Ascending aorta (tissue), 2 donors: ENCODE data around the gene MTMR11. TPM values are rescaled to one million over a fixed set of nuclear protein-coding genes. Genes with fewer than 3 reads are reported as not detected.
A peak's percentile ranks its signal among the peaks of the same experiment; 100 is the strongest.
"Not testable (repeated sequence)": the region's sequence is repeated elsewhere in the genome, so short reads cannot be mapped to it uniquely, and the experiment has no call there.

Experiments used
- DNase-seq, 2 donors: peaks; one replicate each; pipeline ENCODE4 v3.0.0-alpha.2; 2019; ENCODE audit warnings: low spot score in 2 of 2
- H3K27ac ChIP-seq, 2 donors: fragments of 200-600 bp; sonication (generic); one replicate each; pipeline ENCODE4 v1.5.1; 2016 to 2017; ENCODE audit warnings: mild to moderate bottlenecking in 1 of 2
- H3K27me3 ChIP-seq: fragments of 200-600 bp; sonication (generic); one replicate; pipeline ENCODE4 v1.5.1; 2017
- H3K36me3 ChIP-seq, 2 donors: fragments of 200-600 bp; sonication (generic); one replicate each; pipeline ENCODE4 v1.5.1; 2016
- H3K4me1 ChIP-seq, 2 donors: fragments of 200-600 bp; sonication (generic); one replicate each; pipeline ENCODE4 v1.5.1; 2016 to 2017; ENCODE audit warnings: mild to moderate bottlenecking in 1 of 2
- H3K4me3 ChIP-seq, 2 donors: fragments of 200-600 bp; sonication (generic); one replicate each; pipeline ENCODE4 v1.5.1; 2016 to 2017; ENCODE audit warnings: mild to moderate bottlenecking in 1 of 2
- H3K9me3 ChIP-seq, 2 donors: fragments of 200-600 bp; sonication (generic); one replicate each; pipeline ENCODE4 v1.5.1; 2016
- intact Hi-C: fragments of 100-400 bp; cut with DNase I; formaldehyde crosslinking; loops from one replicate; pipeline ENCODE4 v1.15.1; 2023
- total RNA-seq: library from RNA; depleted of rRNA; stranded (reverse); fragments of >200 nt; gene quantifications from one replicate; pipeline ENCODE4 v1.1.0, GENCODE V29; 2016
- TF ChIP-seq, protein P1 (sequence below), 3 experiments: fragments of 200-600 bp in 2 of 3; fragments of 450-650 bp in 1 of 3; sonication (generic) in 2 of 3; IDR thresholded peaks; one replicate each; pipeline ENCODE4 v1.5.1; 2016 to 2019; ENCODE audit warnings: antibody characterized with exemption in 3 of 3, mild to moderate bottlenecking in 1 of 3, moderate library complexity in 1 of 3

The MTMR11 gene
- total RNA-seq, 1 donor from 2014 or later: 39.8 TPM

DNA sequence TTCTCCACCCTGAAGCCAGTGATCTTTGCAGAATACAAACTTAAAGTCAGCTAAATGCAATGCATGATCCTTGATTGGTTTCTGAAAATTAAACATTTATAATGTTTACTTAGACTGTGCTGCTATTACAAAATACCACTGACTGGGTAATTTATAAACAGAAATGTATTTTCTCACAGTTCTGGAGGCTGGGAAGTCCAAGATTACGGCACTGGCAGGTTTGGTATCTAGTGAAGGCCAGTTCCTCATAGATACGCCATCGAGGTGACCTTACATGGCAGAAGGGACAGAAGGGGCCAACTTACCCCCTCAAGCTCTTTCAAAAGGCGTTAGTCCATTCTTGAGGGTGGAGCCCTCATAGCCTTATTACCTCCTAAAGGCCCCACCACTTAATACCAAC lies 40.1 kb downstream of the MTMR11 start:
- Histone ChIP-seq H3K36me3 (no peaks in the 10 kb centered on the region), H3K9me3 (no peaks in the 10 kb centered on the region), H3K4me3 (no peak overlapping the region), H3K4me1 (peaks cover 0 to 5% of the 10 kb centered on the region in 2 donors), H3K27me3 (no peaks in the 10 kb centered on the region), H3K27ac (no peak overlapping the region)
- intact Hi-C loops: no loop called here
- DNase-seq: no peak
- TF ChIP-seq, protein P1, sequence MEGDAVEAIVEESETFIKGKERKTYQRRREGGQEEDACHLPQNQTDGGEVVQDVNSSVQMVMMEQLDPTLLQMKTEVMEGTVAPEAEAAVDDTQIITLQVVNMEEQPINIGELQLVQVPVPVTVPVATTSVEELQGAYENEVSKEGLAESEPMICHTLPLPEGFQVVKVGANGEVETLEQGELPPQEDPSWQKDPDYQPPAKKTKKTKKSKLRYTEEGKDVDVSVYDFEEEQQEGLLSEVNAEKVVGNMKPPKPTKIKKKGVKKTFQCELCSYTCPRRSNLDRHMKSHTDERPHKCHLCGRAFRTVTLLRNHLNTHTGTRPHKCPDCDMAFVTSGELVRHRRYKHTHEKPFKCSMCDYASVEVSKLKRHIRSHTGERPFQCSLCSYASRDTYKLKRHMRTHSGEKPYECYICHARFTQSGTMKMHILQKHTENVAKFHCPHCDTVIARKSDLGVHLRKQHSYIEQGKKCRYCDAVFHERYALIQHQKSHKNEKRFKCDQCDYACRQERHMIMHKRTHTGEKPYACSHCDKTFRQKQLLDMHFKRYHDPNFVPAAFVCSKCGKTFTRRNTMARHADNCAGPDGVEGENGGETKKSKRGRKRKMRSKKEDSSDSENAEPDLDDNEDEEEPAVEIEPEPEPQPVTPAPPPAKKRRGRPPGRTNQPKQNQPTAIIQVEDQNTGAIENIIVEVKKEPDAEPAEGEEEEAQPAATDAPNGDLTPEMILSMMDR (IDR thresholded peaks at IDR 0.05): no peak

DNA sequence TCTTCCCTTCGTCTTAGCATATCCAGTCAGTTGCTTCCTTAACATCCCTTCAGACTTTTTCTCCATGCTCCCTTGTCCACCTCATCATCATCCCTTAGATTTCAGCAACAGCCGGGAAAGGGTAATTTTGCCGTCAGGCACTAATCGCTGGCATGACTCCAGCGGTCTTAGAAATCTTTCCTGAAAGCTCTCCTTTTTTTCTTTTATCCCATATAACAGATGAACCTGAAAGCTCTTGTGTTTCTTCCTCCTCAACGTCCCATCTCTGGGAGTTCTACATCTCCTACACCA lies 47.7 kb downstream of the MTMR11 start:
- DNase-seq: peak in 1 of 2 donors; percentile 79
- TF ChIP-seq, protein P1 (IDR thresholded peaks at IDR 0.05): no peak
- Histone ChIP-seq H3K9me3 (no peaks in the 10 kb centered on the region), H3K27ac (peak overlapping the region; percentile 97 to 100), H3K4me1 (peaks cover 7 to 12% of the 10 kb centered on the region in 2 donors), H3K27me3 (no peaks in the 10 kb centered on the region), H3K36me3 (no peaks in the 10 kb centered on the region), H3K4me3 (peak overlapping the region; percentile 77 to 81)
- intact Hi-C loops: loop anchor here (1.0 kb wide), 2 partner anchors 10 to 28 kb away; partner anchors contain the start of genes BOLA1 and SV2A

DNA sequence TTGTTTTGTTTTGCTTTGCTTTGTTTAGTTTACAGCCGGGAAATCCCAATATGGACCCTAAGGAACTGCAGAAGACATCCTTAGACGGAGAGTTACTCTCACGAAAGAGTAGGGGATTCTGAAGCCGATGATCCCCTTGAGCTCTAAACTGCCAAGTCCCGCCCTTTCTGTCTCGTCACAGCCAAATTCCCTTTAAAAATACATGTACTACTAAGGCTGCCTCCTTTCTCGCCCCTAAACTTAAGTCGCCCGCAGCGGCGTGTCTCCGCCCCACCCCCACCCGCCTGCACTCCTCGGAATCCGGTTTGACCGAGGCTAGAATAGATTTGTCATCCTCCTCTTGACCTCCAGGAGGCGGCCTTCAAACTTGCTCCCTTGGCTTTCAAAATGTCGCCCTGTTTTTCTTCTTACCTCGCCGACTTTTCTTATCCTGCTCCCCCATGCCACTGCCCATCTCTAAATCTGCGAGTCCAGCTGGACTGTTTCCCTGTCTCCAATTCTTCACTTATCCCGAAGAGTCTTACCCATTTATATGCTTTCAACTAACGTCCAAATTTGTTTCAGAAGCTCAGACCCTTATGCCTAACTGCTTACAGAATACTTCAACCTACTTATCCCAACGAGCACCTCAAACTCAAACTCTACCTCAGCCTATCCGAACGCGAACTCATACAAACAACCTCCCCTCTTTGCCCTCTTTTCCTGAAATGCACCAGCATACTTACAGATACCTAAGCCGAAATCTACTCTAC lies 48.3 kb downstream of the MTMR11 start:
- Histone ChIP-seq H3K9me3 (no peaks in the 10 kb centered on the region), H3K27ac (peak overlapping the region; percentile 97 to 100), H3K4me3 (peak overlapping the region; percentile 77 to 81), H3K4me1 (peaks cover 7 to 17% of the 10 kb centered on the region in 2 donors), H3K27me3 (no peaks in the 10 kb centered on the region), H3K36me3 (no peaks in the 10 kb centered on the region)
- peak; percentile 34 to 93 for DNase-seq
- intact Hi-C loops: loop anchor here (1.0 kb wide), 2 partner anchors 11 to 29 kb away; partner anchors contain the start of genes BOLA1 and SV2A
- TF ChIP-seq, protein P1 (IDR thresholded peaks at IDR 0.05): peak; percentile 45 to 61 (median 61)

GRCh38 chr1:149887456-149888246 lies 49.0 kb downstream of the MTMR11 start:
- intact Hi-C loops: loop anchor here (1.0 kb wide), 2 partner anchors 12 to 30 kb away; partner anchors contain the start of genes BOLA1 and SV2A
- peak overlapping the region; percentile 77 to 81 for H3K4me3 ChIP-seq
- no peaks in the 10 kb centered on the region for H3K36me3 ChIP-seq
- H3K27me3 ChIP-seq: no peaks in the 10 kb centered on the region
- DNase-seq: peak; percentile 75 to 94
- H3K4me1 ChIP-seq: peaks cover 7 to 17% of the 10 kb centered on the region in 2 donors
- H3K9me3 ChIP-seq: no peaks in the 10 kb centered on the region
- peak overlapping the region; percentile 97 to 100 for H3K27ac ChIP-seq
- TF ChIP-seq, protein P1 (IDR thresholded peaks at IDR 0.05): peak in 2 of 3 experiments; percentile 9 to 17

DNA sequence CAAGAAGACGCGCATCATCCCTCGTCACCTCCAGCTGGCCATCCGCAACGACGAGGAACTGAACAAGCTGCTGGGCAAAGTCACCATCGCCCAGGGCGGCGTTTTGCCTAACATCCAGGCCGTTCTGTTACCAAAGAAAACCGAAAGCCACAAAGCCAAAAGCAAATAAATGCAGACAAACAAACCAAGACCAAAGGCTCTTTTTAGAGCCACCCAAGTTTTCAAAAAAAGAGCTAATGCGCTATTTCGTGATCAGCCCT lies 49.6 kb downstream of the MTMR11 start:
- H3K4me1 ChIP-seq: peaks cover 7 to 17% of the 10 kb centered on the region in 2 donors
- intact Hi-C loops, DNase-seq, H3K27me3 ChIP-seq, H3K36me3 ChIP-seq, H3K9me3 ChIP-seq: not testable (repeated sequence)
- peak overlapping the region; percentile 77 to 81 for H3K4me3 ChIP-seq
- H3K27ac ChIP-seq: peak overlapping the region; percentile 97 to 100
